SU-DHL-6 (cell line): Measurements from ENCODE around the gene MAN2A2.

Experiments used
- H2AFZ ChIP-seq: fragments of 200-600 bp; sonication (generic); 2 replicates; pipeline ENCODE4 v1.6.1; 2014; ENCODE audit warnings: low read depth, mild to moderate bottlenecking, moderate library complexity, mixed read lengths, antibody characterized with exemption, low read length; ENCODE audit not compliant: severe bottlenecking
- H3F3A ChIP-seq: fragments of 200-600 bp; shearing (Covaris generic); 2 replicates; pipeline ENCODE4 v1.6.0; 2016; ENCODE audit warnings: antibody characterized with exemption, mild to moderate bottlenecking; ENCODE audit not compliant: insufficient read depth
- H3K27ac ChIP-seq: fragments of 200-600 bp; sonication (generic); 2 replicates; pipeline ENCODE4 v1.5.1; 2016; ENCODE audit warnings: low read depth, mild to moderate bottlenecking, low read length, moderate library complexity, mixed read lengths
- H3K27me3 ChIP-seq: fragments of 200-600 bp; sonication (generic), shearing (Covaris generic); 2 replicates; pipeline ENCODE4 v1.6.0; 2014; ENCODE audit warnings: mild to moderate bottlenecking, low read length
- H3K36me3 ChIP-seq: fragments of 200-600 bp; sonication (generic); 2 replicates; pipeline ENCODE4 v1.6.1; 2014; ENCODE audit warnings: mild to moderate bottlenecking, low read length, mixed read lengths
- H3K4me2 ChIP-seq: fragments of 300-600, 200-600 bp; shearing (Covaris generic), sonication (generic); 2 replicates; pipeline ENCODE4 v1.6.0; 2014; ENCODE audit warnings: low read length, low read depth, mild to moderate bottlenecking; ENCODE audit not compliant: poor library complexity, severe bottlenecking
- H3K4me3 ChIP-seq: fragments of 200-600 bp; sonication (generic); 2 replicates; pipeline ENCODE4 v1.5.1; 2014; ENCODE audit warnings: antibody characterized with exemption, low read length, mild to moderate bottlenecking, mixed read lengths; ENCODE audit not compliant: insufficient read depth, poor library complexity, severe bottlenecking
- H3K79me2 ChIP-seq: fragments of 200-600 bp; sonication (generic); 2 replicates; pipeline ENCODE4 v1.6.1; 2014; ENCODE audit warnings: mild to moderate bottlenecking, low read length, moderate library complexity; ENCODE audit not compliant: insufficient read depth
- H3K9ac ChIP-seq: fragments of 200-600 bp; sonication (generic); 2 replicates; pipeline ENCODE4 v1.7.0; 2014; ENCODE audit warnings: mild to moderate bottlenecking, low read length
- H3K9me2 ChIP-seq: fragments of 200-600 bp; sonication (generic); replicated peaks from 2 replicates; pipeline ENCODE4 v1.6.1; 2014; ENCODE audit warnings: low read length; ENCODE audit not compliant: insufficient read depth
- H3K9me3 ChIP-seq: fragments of 200-600 bp; sonication (generic); 2 replicates; pipeline ENCODE4 v1.6.1; 2014; ENCODE audit warnings: low read length, mixed read lengths; ENCODE audit not compliant: insufficient read depth
- H4K20me1 ChIP-seq: fragments of 200-600 bp; sonication (generic); 2 replicates; pipeline ENCODE4 v1.6.1; 2014; ENCODE audit warnings: low read depth, mild to moderate bottlenecking, antibody characterized with exemption, low read length, moderate library complexity, mixed read lengths
- CTCF ChIP-seq: fragments of 200-600 bp; sonication (generic); IDR thresholded peaks from one replicate; pipeline ENCODE4 v1.5.1; 2017; ENCODE audit warnings: antibody characterized with exemption, mild to moderate bottlenecking, low read length, moderate library complexity; ENCODE audit not compliant: insufficient read depth, poor library complexity, severe bottlenecking
- EZH2phosphoT487 ChIP-seq: fragments of 200-600 bp; sonication (generic), shearing (Covaris generic); conservative IDR thresholded peaks from 2 replicates; pipeline ENCODE4 v1.6.1; 2018; ENCODE audit warnings: mild to moderate bottlenecking, antibody characterized with exemption, low read length, moderate library complexity, mixed read lengths

MAN2A2 gene

DNA sequence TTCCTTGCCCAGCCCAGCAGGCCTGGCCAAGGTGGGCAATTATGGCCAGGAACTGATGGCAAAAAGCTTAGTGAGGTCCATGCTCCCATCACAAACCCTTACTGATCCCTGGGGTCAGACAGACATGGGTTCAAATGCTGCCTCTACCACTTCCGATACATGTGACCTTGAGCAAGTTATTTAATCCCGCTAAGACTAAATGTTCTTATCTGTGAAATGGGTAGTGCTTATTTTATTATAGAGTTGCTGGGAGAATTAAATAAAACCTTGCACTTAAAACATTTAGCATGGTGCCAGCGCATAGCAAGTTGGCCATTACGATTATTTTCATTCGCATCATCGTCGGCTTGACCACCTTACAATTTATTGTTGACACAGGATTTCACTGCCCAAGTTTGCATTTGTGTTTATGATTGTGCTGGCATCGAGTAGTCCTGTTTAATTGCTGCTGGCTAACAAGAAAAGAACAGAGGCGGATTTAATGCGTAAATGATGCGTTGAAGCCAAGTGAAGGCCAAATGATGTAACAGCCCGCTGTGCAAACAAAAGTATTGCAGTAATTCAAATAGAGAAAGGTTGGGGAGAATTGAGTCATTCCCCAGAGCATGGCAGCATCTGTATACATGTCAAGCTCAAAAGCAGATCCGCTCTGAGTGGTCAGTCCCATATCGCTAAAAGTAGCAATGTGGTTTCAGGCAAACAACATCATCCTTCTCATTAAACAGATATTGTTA is 42.0 kb upstream of the MAN2A2 start:
- no peak overlapping the region for H3K27ac ChIP-seq
- H3K4me2 ChIP-seq = no peak overlapping the region

GRCh38 chr15:90862487-90862886 is 40.6 kb upstream of the MAN2A2 start:
- H3K4me3 ChIP-seq = no peak overlapping the region

More for the DNA sequence above, 42.0 kb upstream of the MAN2A2 start:
- Histone ChIP-seq H3K9me2 (no peaks in the 10 kb centered on the region), H3K4me3 (no peak overlapping the region), H4K20me1 (no peaks in the 10 kb centered on the region), H3K36me3 (no peaks in the 10 kb centered on the region), H3K79me2 (no peaks in the 10 kb centered on the region), H2AFZ (no peak overlapping the region), H3K9ac (no peak overlapping the region), H3F3A (no peaks in the 10 kb centered on the region), H3K9me3 (no peaks in the 10 kb centered on the region), H3K27me3 (no peaks in the 10 kb centered on the region)
- TF ChIP-seq EZH2phosphoT487 = no peak
- no peak for TF ChIP-seq CTCF

DNA sequence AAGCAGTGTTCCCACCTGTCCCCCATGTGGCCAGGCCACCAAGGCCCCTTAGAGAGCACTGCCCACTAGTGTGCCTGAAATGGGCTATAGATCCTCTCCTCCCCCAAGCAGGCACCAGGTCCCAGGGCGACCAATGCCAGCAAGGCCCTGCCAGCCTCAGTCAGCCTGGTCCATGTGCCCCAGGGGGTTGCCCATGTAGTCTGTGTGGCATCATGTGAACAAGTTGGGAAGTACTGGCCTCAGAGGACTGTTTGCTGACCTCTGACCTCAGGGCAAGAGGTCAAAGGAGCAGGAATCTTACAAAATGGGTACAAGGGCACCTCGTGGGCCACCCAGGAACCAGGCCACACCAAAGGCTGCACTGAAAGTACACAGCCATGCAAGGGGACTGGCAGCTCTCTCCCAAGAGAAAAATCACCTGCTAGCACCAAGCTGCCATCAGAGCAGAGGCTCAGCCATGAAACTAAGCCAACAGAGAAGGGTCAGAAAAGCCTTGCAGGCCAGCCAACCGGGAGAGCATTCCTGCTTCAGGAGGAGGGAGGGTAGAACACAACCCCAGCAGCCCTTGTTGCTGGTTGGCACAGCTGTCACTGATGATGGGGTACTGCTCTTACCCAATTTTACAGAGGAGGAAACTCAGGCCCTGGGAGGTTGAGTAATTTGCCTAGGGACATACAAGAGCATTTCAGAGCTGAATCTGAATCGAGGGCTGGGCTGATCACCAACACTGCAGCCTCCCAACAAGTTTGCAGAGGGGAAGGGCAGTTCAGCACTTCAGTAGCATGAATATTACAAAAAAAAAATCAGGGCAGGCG is 39.9 kb upstream of the MAN2A2 start:
- no peaks in the 10 kb centered on the region for H3K9me2 ChIP-seq
- TF ChIP-seq CTCF = no peak
- TF ChIP-seq EZH2phosphoT487 = no peak
- no peak overlapping the region for H3K4me2 ChIP-seq
- H3K79me2 ChIP-seq = no peaks in the 10 kb centered on the region
- no peak overlapping the region for H3K4me3 ChIP-seq
- H3K9ac ChIP-seq = no peak overlapping the region
- no peaks in the 10 kb centered on the region for H3F3A ChIP-seq
- H3K27ac ChIP-seq = no peak overlapping the region
- no peaks in the 10 kb centered on the region for H3K9me3 ChIP-seq
- H3K27me3 ChIP-seq = no peaks in the 10 kb centered on the region
- no peaks in the 10 kb centered on the region for H3K36me3 ChIP-seq
- H2AFZ ChIP-seq = no peak overlapping the region
- H4K20me1 ChIP-seq = no peaks in the 10 kb centered on the region

More at GRCh38 chr15:90862487-90862886, 40.6 kb upstream of the MAN2A2 start:
- no peak overlapping the region for H2AFZ ChIP-seq
- H3K79me2 ChIP-seq = no peaks in the 10 kb centered on the region
- no peaks in the 10 kb centered on the region for H3F3A ChIP-seq
- no peaks in the 10 kb centered on the region for H3K9me2 ChIP-seq
- H3K27ac ChIP-seq = no peak overlapping the region
- H3K9me3 ChIP-seq = no peaks in the 10 kb centered on the region
- H3K9ac ChIP-seq = no peak overlapping the region
- no peaks in the 10 kb centered on the region for H4K20me1 ChIP-seq
- no peaks in the 10 kb centered on the region for H3K27me3 ChIP-seq
- H3K36me3 ChIP-seq = no peaks in the 10 kb centered on the region
- no peak overlapping the region for H3K4me2 ChIP-seq
- no peak for TF ChIP-seq EZH2phosphoT487
- TF ChIP-seq CTCF = no peak
